Aorta (tissue), 5 donors: ENCODE measurements around the gene SEMA4B. TPM values are rescaled to one million over a fixed set of nuclear protein-coding genes. Genes with fewer than 3 reads are reported as not detected.
A peak's percentile ranks its signal among the peaks of the same experiment; 100 is the strongest.

Experiments
- ATAC-seq: fragments of 200-7000 bp; cut with Tn5 transposase; one replicate; pipeline ENCODE4 v1.9.1; 2022; ENCODE audit warnings: moderate library complexity; ENCODE audit not compliant: low FRiP score
- DNase-seq, 2 donors: peaks; one replicate each; pipeline ENCODE4 v3.0.0-alpha.2; 2020
- H3K27ac ChIP-seq, 2 donors: one replicate each; pipeline ENCODE4 v1.5.1; 2013; ENCODE audit warnings: low read length in 2 of 2, mild to moderate bottlenecking in 2 of 2, moderate library complexity in 2 of 2, control low read depth in 1 of 2, inconsistent platforms in 1 of 2, low read depth in 1 of 2
- H3K27me3 ChIP-seq, 2 donors: one replicate each; pipeline ENCODE4 v1.6.1; 2013; ENCODE audit warnings: control low read depth in 1 of 2, low read length in 1 of 2, mild to moderate bottlenecking in 1 of 2, moderate library complexity in 1 of 2; ENCODE audit not compliant: insufficient read depth in 2 of 2, control insufficient read depth in 1 of 2
- H3K36me3 ChIP-seq, 2 donors: one replicate each; pipeline ENCODE4 v1.6.1; 2013; ENCODE audit warnings: control low read depth in 1 of 2, low read length in 1 of 2, mild to moderate bottlenecking in 1 of 2; ENCODE audit not compliant: insufficient read depth in 2 of 2, control insufficient read depth in 1 of 2
- H3K4me1 ChIP-seq, 2 donors: one replicate each; pipeline ENCODE4 v1.6.1; 2013; ENCODE audit warnings: low read length in 2 of 2, control low read depth in 1 of 2, mild to moderate bottlenecking in 1 of 2, moderate library complexity in 1 of 2; ENCODE audit not compliant: insufficient read depth in 2 of 2, control insufficient read depth in 1 of 2
- H3K4me3 ChIP-seq, 2 donors: one replicate each; pipeline ENCODE4 v1.5.1; 2013; ENCODE audit warnings: low read length in 2 of 2, control low read depth in 1 of 2, mild to moderate bottlenecking in 1 of 2
- H3K9me3 ChIP-seq: one replicate; pipeline ENCODE4 v1.6.1; 2013; ENCODE audit warnings: mild to moderate bottlenecking, low read length; ENCODE audit not compliant: control insufficient read depth
- WGBS, 2 donors: extraction: QIAGEN DNeasy Blood & Tissue Kit; methylation state at CpG; one replicate each; pipeline ENCODE4 v1.1.7; 2013; 5-methylcytosine and 5-hydroxymethylcytosine counted together
- intact Hi-C, 2 donors: fragments of 100-400 bp; cut with DNase I; formaldehyde crosslinking; loops; one replicate each; pipeline versions ENCODE4 v1.14.2 to v1.15.0; 2022
- polyA plus RNA-seq, 2 donors: library from polyadenylated mRNA; stranded (reverse); fragments of 200-250 nt; gene quantifications; one replicate each; pipeline ENCODE4 v1.2.3, GENCODE V29; 2013
- total RNA-seq, 2 donors: library from RNA; stranded (reverse); fragmentation: NEBNext Ultra II Directional; extraction: Animal tissue kit (Norgen Biotek cat#: 25700); gene quantifications; one replicate each; pipeline ENCODE4 v1.2.1, GENCODE V29; 2021
- donor health status: healthy with polysubstance abuse.
- donor health status: Bipolar disorder and iron deficiency.
- donor health status: DM: no; HTN: no; CAD: no.
- donor health status: DM: no; HTN: no; CAD: no.
- donor health status: DM: yes; HTN: yes; CAD: no.

Gene SEMA4B
- total and polyA plus RNA-seq, 4 donors: 9.7 to 30.4 (median 15.1) TPM

DNA sequence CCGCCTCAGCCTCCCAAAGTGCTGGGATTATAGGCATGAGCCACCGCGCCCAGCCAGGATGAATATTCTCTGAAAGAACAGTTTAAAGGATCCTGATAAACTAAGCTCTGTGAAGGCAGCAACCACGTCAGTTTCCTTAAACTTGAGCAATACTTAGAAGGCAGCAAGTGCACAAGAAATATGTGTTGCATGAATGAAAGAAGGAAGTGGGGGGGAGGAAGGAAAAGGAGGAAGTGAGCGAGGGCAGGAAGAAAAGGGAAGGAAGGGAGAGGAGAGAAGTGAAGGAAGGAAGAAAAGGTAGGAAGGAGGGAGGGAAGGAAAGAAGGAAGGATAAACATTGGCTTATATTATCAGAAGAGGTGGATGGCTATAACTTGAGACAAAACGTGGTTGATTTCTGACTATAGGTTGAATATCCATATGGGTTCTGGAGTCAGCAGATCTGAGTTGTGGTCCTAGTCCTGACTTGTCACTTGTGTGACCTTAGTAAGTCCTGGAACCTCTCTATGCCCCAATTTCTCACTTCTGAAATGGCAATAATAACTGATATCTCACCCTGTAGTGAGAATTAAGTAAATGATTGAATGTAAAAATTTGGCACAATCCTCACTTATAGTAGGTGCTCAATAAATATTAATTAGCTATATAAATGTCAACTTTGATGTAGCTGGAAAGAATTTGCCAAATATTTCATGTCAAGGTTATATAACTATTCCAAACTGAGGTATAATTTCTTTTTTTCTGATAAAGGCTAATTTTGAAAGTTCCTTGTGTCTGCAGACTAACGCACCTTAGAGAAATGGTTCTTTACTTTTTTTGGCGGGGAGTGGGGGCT, 12.0 kb upstream of the SEMA4B start:
- intact Hi-C loops: no loop called here
- Histone ChIP-seq H3K27ac (no peak overlapping the region), H3K36me3 (no peaks in the 10 kb centered on the region), H3K9me3 (no peaks in the 10 kb centered on the region), H3K4me1 (no peaks in the 10 kb centered on the region), H3K4me3 (no peak overlapping the region), H3K27me3 (no peaks in the 10 kb centered on the region)
- DNase-seq (no peak), ATAC-seq (no peak)
- WGBS, 2 donors: 92 to 94% methylated on average over 8 of the region's 8 CpGs

DNA sequence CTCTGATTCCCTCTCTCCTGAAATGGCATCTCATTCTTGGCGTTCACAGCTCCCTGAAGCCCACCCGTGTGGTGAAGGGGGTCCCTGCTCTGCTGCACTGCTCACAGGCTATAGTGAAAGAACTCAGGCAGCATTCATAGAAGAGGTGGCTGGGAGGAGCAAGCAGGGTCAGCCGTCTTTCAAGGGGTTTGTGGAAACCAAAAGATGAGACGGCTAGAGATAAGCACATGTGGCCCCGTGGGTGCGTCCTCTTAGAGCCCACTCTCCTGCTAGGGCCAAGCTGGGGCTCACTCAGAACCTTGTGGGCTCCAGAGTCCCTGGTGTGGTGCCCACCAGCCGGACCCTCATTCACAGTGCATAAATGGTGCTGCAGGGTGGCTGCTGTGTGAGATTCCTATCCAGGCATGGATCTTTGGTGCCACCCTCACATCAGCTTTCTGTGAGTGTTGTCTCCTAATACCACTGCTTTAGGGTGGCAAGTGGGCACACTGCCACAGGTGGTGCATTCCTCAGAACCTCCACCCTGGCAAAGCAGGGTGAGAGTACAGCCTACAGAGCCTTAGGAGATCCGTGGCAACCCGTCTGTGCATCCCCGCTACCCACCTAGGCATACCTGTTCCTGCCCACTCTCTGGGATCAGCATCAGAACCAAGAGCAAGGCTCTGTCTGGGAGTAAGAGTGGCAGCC, 11.2 kb upstream of the SEMA4B start:
- intact Hi-C loops: no loop called here
- no peaks in the 10 kb centered on the region for H3K4me1 ChIP-seq
- no peaks in the 10 kb centered on the region for H3K27me3 ChIP-seq
- H3K9me3 ChIP-seq: no peaks in the 10 kb centered on the region
- H3K4me3 ChIP-seq: no peak overlapping the region
- WGBS, 2 donors: 92 to 93% methylated on average over 10 of the region's 10 CpGs
- no peak overlapping the region for H3K27ac ChIP-seq
- DNase-seq (no peak), ATAC-seq (no peak)
- H3K36me3 ChIP-seq: no peaks in the 10 kb centered on the region

DNA sequence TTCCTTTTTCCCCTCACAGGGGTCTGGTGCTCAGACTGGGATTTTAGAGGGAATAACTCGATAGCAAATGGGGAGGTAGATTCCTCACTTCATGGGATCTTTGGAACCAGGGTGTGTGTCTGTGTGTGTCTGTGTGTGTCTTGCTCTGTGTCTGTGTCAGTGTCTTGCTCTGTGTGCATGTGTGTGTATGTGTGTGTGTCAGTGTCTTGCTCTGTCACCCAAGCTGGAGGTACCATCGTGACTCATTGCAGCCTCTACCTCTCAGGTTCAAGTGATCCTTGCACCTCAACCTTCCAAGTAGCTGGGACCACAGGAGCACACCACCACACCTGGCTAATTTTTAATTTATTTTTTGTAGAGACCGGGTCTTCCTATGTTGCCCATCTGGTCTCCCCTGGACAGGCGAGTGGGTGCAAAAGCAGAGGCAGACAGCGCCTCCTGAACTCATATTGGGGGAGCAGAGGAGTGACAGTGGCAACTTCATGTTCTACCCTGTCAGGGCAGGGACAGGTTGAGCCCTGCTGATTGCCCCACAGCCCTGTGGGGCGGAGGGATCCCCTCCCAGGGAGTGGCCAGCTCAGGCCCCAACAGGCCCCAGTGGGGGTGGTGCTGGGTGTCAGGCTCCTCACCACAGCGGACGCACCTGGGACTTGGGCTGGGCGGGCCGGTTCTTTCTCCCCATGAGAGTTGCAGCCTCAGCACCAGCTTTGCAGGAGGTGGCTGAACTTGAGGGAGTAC, 10.4 kb upstream of the SEMA4B start:
- Histone ChIP-seq H3K27me3 (no peaks in the 10 kb centered on the region), H3K4me1 (no peaks in the 10 kb centered on the region), H3K36me3 (no peaks in the 10 kb centered on the region), H3K27ac (no peak overlapping the region), H3K9me3 (no peaks in the 10 kb centered on the region), H3K4me3 (no peak overlapping the region)
- no peak for ATAC-seq
- intact Hi-C loops: no loop called here
- no peak for DNase-seq
- 95% methylated on average over 10 of the region's 10 CpGs for WGBS, 2 donors

DNA sequence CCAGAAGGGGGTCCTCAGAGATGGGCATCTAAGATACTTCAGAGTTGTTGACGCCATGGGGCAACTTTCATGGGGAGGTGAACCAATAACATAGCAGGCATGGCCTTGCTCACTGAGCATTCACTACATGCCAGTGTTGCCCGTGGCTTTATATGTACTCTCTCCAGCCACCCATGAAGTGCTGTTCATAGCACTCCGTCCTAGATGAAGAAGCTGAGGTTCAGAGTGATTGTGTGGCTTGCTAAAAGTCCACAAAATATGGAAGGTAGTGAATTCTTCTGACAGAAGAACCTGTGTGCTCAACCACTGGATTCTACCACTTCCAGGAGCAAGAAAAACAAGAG, 9.8 kb upstream of the SEMA4B start:
- Histone ChIP-seq H3K36me3 (no peaks in the 10 kb centered on the region), H3K4me1 (no peaks in the 10 kb centered on the region), H3K4me3 (no peak overlapping the region), H3K27ac (no peak overlapping the region), H3K27me3 (no peaks in the 10 kb centered on the region), H3K9me3 (no peaks in the 10 kb centered on the region)
- DNase-seq (no peak), ATAC-seq (no peak)
- intact Hi-C loops: no loop called here
- 72 to 80% methylated on average over 3 of the region's 3 CpGs for WGBS, 2 donors

DNA sequence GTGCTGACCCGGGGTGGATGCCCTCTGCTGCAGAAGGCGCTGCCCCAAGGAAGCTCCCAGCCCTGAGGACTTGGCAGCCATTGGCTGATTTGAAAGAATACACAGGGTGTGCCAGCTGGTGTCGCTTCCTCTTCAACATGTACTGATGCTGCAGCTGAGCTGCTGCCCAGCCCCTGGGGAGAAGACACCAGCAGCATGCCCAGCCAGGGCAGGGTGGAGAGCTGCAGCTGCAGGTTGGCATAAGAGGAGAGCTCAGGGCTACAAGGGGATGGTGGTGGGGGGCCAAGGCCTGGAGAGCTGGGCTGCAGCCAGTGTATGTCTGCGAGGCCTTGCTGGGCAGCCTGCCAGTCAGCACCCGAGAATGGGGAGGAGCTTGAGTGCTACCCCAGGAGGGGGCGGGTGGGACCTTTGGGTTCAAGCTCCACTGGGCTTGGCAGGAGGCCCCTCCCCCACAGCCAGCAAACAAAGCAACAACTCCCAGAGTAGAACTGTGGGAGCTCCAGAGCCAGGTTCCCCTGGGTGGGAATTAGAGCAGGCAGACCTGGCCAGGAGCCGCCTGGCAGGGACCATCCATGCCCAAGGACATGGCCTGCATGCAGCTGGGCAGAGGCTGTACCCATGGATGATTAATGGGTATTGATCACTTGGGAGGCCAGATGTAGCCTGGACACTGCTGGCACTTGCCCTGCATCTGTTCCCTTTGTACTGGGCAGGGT, 9.2 kb upstream of the SEMA4B start:
- peak; percentile 61 for ATAC-seq
- H3K9me3 ChIP-seq: no peaks in the 10 kb centered on the region
- no peaks in the 10 kb centered on the region for H3K36me3 ChIP-seq
- H3K4me3 ChIP-seq: no peak overlapping the region
- WGBS, 2 donors: 24 to 25% methylated on average over 7 of the region's 7 CpGs
- no peaks in the 10 kb centered on the region for H3K4me1 ChIP-seq
- intact Hi-C loops: no loop called here
- no peaks in the 10 kb centered on the region for H3K27me3 ChIP-seq
- peak in 1 of 2 donors; percentile 82 for DNase-seq
- H3K27ac ChIP-seq: no peak overlapping the region

DNA sequence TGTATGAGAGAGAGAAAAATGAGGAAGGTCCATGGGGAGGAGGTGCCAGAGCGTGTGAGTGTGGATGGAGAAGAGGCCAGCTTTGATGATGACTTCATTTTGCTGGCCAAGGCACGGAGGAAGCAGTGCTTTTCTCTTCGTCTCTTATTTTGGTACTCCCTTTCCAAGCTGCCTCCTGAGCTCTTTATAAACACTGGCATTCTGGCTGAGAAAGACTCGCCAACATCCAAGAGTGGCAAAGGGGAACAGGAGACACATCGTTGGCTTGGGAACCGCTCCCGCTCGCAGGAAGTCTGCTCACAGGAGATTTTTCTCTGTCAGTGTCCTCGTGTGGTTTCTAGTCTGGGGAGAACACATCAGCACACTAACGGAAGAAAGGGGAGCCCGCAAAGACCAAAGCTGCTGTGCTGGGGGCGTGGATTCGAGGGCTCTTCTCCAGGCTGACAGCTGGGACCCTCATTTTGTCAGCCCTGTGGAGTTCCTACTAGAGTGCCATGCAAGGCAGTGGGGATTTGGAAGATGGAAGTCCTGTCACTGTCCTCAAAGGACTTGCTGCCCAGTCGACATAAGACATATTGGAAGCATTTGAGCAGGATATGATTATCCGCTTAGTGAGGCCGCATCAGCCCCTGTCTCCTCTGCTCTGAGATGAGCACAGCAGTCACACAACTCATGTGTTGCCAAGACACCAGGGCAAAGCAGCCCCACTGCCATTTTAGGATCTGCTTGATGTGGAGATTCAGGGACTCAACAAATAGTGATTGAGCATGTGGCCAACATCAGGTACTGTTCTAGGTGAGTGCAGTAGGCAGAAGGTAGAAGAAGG, 8.0 kb upstream of the SEMA4B start:
- peak in 1 of 2 donors; percentile 61 for DNase-seq
- ATAC-seq: peak; percentile 47
- intact Hi-C loops: no loop called here

DNA sequence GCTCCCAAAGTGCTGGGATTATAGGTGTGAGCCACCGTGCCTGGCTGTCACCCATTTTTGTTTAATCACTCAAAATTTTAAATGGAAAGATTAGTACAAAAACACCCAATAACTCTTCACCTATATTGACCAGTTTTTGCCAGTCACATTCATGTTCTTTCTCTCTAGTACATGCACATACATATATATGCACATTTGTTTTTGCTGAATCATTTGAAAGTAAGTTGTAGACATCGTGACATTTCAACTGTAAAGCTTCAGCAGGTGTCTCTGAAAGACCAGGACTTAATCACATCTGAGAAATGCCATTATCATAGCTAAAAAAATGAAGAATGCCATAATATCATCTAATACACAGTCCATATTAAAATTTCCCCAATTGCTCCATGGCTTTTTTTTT, 6.5 kb upstream of the SEMA4B start:
- Histone ChIP-seq H3K27me3 (no peaks in the 10 kb centered on the region), H3K4me3 (no peak overlapping the region), H3K27ac (no peak overlapping the region), H3K9me3 (no peaks in the 10 kb centered on the region), H3K36me3 (no peaks in the 10 kb centered on the region), H3K4me1 (no peaks in the 10 kb centered on the region)
- no peak for ATAC-seq
- intact Hi-C loops: no loop called here
- no peak for DNase-seq
- WGBS, 2 donors: 94 to 100% methylated on average over 2 of the region's 2 CpGs

More for the DNA sequence above, 8.0 kb upstream of the SEMA4B start:
- Histone ChIP-seq H3K36me3 (no peaks in the 10 kb centered on the region), H3K27ac (no peak overlapping the region), H3K27me3 (no peaks in the 10 kb centered on the region), H3K4me1 (no peaks in the 10 kb centered on the region), H3K4me3 (no peak overlapping the region), H3K9me3 (no peaks in the 10 kb centered on the region)
- 37 to 41% methylated on average over 16 of the region's 16 CpGs for WGBS, 2 donors
